ENCODE results near the gene SUCLG1. TPM values are rescaled to one million over a fixed set of nuclear protein-coding genes. Genes with fewer than 3 reads are reported as not detected.

The SUCLG1 gene
- total RNA-seq, 1 donor from 2014 or later = 52.7 TPM

DNA sequence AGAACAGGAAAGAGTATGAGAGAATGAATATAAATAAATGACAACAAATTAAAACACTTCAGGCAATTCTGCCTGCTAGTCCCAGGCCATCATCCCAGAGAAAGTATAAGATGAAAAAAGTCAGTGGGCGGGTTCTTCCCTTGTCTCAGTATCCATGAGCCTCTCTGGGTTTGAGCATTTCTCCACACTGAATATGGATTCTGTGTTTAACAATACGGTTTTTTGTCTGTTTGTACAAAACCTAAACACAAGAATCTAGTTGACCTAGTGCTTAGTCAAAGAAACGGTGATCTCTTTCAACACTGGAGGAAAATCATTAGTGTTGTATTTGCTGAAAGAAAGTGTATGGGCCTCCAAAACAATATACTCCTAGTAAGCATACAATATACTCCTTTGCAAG, 10.0 kb downstream of the SUCLG1 start:
- Histone ChIP-seq H3K4me1 (peaks cover 19% of the 10 kb centered on the region), H3K4me3 (no peak overlapping the region), H3K27me3 (no peaks in the 10 kb centered on the region), H3K9me3 (no peaks in the 10 kb centered on the region), H3K27ac (no peak overlapping the region), H3K36me3 (peaks cover 23% of the 10 kb centered on the region)
- DNase-seq (no peak), ATAC-seq (no peak)
- TF ChIP-seq, protein P1, sequence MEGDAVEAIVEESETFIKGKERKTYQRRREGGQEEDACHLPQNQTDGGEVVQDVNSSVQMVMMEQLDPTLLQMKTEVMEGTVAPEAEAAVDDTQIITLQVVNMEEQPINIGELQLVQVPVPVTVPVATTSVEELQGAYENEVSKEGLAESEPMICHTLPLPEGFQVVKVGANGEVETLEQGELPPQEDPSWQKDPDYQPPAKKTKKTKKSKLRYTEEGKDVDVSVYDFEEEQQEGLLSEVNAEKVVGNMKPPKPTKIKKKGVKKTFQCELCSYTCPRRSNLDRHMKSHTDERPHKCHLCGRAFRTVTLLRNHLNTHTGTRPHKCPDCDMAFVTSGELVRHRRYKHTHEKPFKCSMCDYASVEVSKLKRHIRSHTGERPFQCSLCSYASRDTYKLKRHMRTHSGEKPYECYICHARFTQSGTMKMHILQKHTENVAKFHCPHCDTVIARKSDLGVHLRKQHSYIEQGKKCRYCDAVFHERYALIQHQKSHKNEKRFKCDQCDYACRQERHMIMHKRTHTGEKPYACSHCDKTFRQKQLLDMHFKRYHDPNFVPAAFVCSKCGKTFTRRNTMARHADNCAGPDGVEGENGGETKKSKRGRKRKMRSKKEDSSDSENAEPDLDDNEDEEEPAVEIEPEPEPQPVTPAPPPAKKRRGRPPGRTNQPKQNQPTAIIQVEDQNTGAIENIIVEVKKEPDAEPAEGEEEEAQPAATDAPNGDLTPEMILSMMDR (IDR thresholded peaks at IDR 0.05) = no peak
- intact Hi-C loops (cut with DNase I) = no loop called here

DNA sequence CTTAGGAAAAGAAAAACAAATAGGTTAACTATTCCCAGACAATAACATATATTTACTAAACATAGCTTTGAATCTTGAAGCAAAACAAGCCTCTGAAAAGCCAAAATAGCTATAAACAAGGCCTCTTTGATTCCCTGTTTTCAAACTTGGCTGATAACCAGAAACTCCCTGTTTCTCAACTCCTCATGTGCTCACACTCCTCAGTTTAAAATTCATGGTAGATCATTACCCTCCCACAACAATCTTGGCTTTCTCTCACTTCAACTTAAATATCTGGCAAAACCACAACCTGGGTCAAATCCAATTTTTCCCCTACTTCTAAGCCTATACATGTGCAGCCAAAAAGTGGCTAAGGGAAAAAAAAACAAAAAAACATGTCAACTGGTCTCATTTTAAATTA, 15.6 kb downstream of the SUCLG1 start:
- TF ChIP-seq, protein P1 (IDR thresholded peaks at IDR 0.05) = no peak
- Histone ChIP-seq H3K4me1 (no peaks in the 10 kb centered on the region), H3K4me3 (no peak overlapping the region), H3K9me3 (no peaks in the 10 kb centered on the region), H3K36me3 (peaks cover 67% of the 10 kb centered on the region), H3K27me3 (no peaks in the 10 kb centered on the region), H3K27ac (no peak overlapping the region)
- ATAC-seq (no peak), DNase-seq (no peak)
- intact Hi-C loops (cut with DNase I) = no loop called here

DNA sequence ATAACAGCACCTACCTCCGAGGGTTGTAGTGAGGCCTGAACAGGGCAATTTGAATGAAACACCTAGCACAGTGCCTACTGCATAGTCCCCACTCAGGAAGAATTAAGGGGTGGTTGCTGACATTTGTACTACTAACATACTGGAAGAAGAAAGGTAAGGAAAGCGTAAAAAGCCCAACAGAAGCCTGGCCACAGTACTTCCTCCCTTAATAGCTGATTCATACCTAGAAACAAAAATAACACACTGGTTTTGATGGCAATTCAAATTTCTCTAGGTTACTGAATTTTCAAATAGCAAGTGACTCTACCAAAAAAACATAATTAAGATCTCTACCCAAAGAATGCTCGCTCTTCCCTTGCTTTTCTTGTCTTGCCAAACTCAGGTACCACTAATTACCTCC, 16.2 kb downstream of the SUCLG1 start:
- ATAC-seq (no peak), DNase-seq (no peak)
- H3K27me3 ChIP-seq = no peaks in the 10 kb centered on the region
- H3K36me3 ChIP-seq = peaks cover 71% of the 10 kb centered on the region
- no peak overlapping the region for H3K27ac ChIP-seq
- H3K4me3 ChIP-seq = no peak overlapping the region
- no peaks in the 10 kb centered on the region for H3K4me1 ChIP-seq
- intact Hi-C loops (cut with DNase I) = no loop called here
- TF ChIP-seq, protein P1 (IDR thresholded peaks at IDR 0.05) = no peak
- H3K9me3 ChIP-seq = no peaks in the 10 kb centered on the region

DNA sequence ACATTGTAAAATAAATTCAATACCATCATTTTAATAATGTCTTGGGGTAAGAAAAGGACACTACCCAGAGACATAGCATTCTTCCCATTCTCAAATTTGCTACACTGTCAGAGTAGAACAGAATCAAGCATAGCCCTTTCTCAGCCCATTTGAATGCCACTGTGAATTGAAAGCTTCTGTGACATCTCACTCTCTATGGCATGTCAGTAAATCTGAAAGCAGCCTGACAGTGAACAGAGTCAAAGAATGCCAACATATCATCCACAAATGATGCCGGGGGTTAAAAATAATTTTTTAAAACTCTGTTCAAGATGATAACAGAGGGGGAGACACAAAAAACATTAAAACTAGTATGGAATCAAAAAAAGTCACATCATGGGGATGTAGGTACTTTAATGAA, 17.6 kb downstream of the SUCLG1 start:
- Histone ChIP-seq H3K27me3 (no peaks in the 10 kb centered on the region), H3K4me1 (no peaks in the 10 kb centered on the region), H3K36me3 (peaks cover 69% of the 10 kb centered on the region), H3K27ac (no peak overlapping the region), H3K9me3 (no peaks in the 10 kb centered on the region), H3K4me3 (no peak overlapping the region)
- no peak for ATAC-seq
- TF ChIP-seq, protein P1 (IDR thresholded peaks at IDR 0.05) = no peak
- DNase-seq = no peak
- intact Hi-C loops (cut with DNase I) = no loop called here

DNA sequence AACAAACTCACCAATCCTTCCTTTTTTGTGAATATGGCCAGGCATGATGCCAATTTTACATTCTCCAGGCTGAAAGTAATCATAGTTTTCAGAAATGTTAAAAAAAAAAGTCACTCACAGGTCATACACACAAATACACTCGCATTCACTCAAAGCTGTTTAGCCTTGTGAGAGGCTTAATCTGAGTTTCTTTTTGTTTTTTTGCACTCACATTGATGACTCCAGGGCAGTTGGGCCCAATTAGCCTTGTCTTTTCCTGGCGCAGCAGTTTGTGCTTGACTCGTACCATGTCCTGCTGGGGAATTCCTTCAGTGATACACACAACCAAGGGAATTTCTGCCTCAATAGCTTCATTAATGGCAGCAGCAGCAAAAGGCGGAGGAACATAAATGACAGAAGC, 18.0 kb downstream of the SUCLG1 start:
- peaks cover 67% of the 10 kb centered on the region for H3K36me3 ChIP-seq
- H3K27me3 ChIP-seq = no peaks in the 10 kb centered on the region
- DNase-seq (no peak), ATAC-seq (no peak)
- no peak overlapping the region for H3K27ac ChIP-seq
- no peaks in the 10 kb centered on the region for H3K9me3 ChIP-seq
- intact Hi-C loops (cut with DNase I) = no loop called here
- no peaks in the 10 kb centered on the region for H3K4me1 ChIP-seq
- no peak overlapping the region for H3K4me3 ChIP-seq
- TF ChIP-seq, protein P1 (IDR thresholded peaks at IDR 0.05) = no peak

DNA sequence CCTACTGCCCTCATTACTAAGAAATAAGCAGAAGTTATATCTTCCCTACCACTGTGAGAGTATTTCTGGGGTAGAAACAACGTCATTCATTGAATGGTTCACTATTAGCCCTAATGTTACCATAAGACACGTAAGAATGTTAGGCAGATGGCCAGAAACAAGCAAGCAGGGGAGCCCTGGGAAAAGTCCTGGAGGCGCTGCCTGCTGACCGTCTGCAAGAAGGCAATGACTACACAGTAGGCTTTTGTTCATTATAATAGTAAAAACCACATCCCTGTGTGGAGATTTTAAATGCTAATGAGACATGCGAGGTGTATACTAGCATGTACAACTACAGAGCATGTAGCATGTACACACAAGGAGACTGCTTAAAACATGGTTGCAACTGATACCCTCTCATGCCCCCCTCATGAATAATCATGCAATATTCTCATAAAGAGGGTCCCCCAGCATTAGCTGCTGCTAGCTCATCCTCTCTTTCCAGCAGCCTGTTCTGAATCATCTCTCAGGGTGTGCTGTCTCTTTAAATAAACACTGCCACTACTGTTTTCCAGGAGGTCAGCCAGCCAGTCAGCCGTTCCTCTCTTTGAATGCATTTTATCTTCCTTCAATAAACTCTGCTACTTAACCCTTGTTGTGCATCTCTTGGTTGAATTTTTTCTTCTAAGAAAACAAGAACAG, 23.6 kb downstream of the SUCLG1 start:
- H3K27me3 ChIP-seq = no peaks in the 10 kb centered on the region
- no peak for DNase-seq
- no peak for ATAC-seq
- intact Hi-C loops (cut with DNase I) = no loop called here
- no peak overlapping the region for H3K27ac ChIP-seq
- H3K36me3 ChIP-seq = peaks cover 87% of the 10 kb centered on the region
- H3K4me3 ChIP-seq = no peak overlapping the region
- TF ChIP-seq, protein P1 (IDR thresholded peaks at IDR 0.05) = no peak
- no peaks in the 10 kb centered on the region for H3K4me1 ChIP-seq
- H3K9me3 ChIP-seq = no peaks in the 10 kb centered on the region

Measured in upper lobe of right lung (tissue), 1 donor.